ENCODE data around the gene HBS1L.

The HBS1L gene

GRCh38 chr6:134948691-134949090 is 105.9 kb downstream of the HBS1L start:
- Histone ChIP-seq H3K4me3 (ENCODE audit: low read depth, low read length) (no peak overlapping the region), H3K27ac (ENCODE audit: extremely low read depth, low read depth, low read length) (no peak overlapping the region), H3K4me1 (ENCODE audit: control insufficient read depth, insufficient read depth, low read length) (no peaks in the 10 kb centered on the region), H3K9me3 (ENCODE audit: control insufficient read depth, insufficient read depth, low read depth, low read length) (no peaks in the 10 kb centered on the region), H3K36me3 (ENCODE audit: control insufficient read depth in 2 of 2, insufficient read depth in 1 of 2, low read length in 2 of 2) (no peaks in the 10 kb centered on the region)
- TF ChIP-seq ZNF449 (tag by site-specific recombination; IDR thresholded peaks at IDR 0.05): no peak
- TF ChIP-seq ZNF544 (tag by site-specific recombination; IDR thresholded peaks at IDR 0.05): no peak
- TF ChIP-seq ZNF146 (tag by site-specific recombination; IDR thresholded peaks at IDR 0.05): no peak
- no peak for TF ChIP-seq ZNF175 (tag by site-specific recombination; IDR thresholded peaks at IDR 0.05)
- no peak for TF ChIP-seq ZBTB1 (tag by site-specific recombination; IDR thresholded peaks at IDR 0.05)
- no peak for TF ChIP-seq ZNF398 (tag by site-specific recombination; IDR thresholded peaks at IDR 0.05)
- no peak for TF ChIP-seq ZNF311 (tag by site-specific recombination; IDR thresholded peaks at IDR 0.05; ENCODE audit: borderline replicate concordance)
- TF ChIP-seq ZNF174 (tag by site-specific recombination; IDR thresholded peaks at IDR 0.05): no peak
- TF ChIP-seq ZNF791 (tag by site-specific recombination; IDR thresholded peaks at IDR 0.05): no peak
- no peak for TF ChIP-seq ZFHX2 (tag by site-specific recombination; conservative IDR thresholded peaks at IDR 0.05)
- no peak for TF ChIP-seq ZNF558 (tag by site-specific recombination; IDR thresholded peaks at IDR 0.05)
- no peak for TF ChIP-seq ZNF623 (tag by site-specific recombination; IDR thresholded peaks at IDR 0.05)
- no peak for TF ChIP-seq ZNF530 (tag by site-specific recombination; IDR thresholded peaks at IDR 0.05; ENCODE audit: low read depth)
- TF ChIP-seq HOXD13 (CRISPR knock-in tag; IDR thresholded peaks at IDR 0.05; ENCODE audit: borderline replicate concordance): no peak
- CTCF ChIA-PET: interaction anchor here (0.6 to 2.2 kb wide), 5 partner anchors 8 to 837 kb away, joined by 3 to 13 read pairs (median 4); no protein-coding TSS in a partner anchor
- POLR2A ChIA-PET: no interaction called here

GRCh38 chr6:134948142-134948541 is 106.5 kb downstream of the HBS1L start:
- H3K4me1 ChIP-seq (ENCODE audit: control insufficient read depth, insufficient read depth, low read length): no peaks in the 10 kb centered on the region
- TF ChIP-seq TRIM28 (IDR thresholded peaks at IDR 0.05; ENCODE audit: borderline replicate concordance, low read length) (no peak), ZNF416 (tag by site-specific recombination; IDR thresholded peaks at IDR 0.05) (no peak), ZNF16 (tag by site-specific recombination; IDR thresholded peaks at IDR 0.05; ENCODE audit: low read depth) (no peak), ZIC2 (tag by site-specific recombination; IDR thresholded peaks at IDR 0.05) (no peak), ZNF335 (tag by site-specific recombination; conservative IDR thresholded peaks at IDR 0.05) (no peak), ZNF558 (tag by site-specific recombination; IDR thresholded peaks at IDR 0.05) (no peak), ZXDB (tag by site-specific recombination; IDR thresholded peaks at IDR 0.05) (no peak), ZNF776 (tag by site-specific recombination; IDR thresholded peaks at IDR 0.05; ENCODE audit: borderline replicate concordance) (no peak), ZBTB11 (tag by site-specific recombination; conservative IDR thresholded peaks at IDR 0.05; ENCODE audit: low read depth) (no peak), ZNF629 (tag by site-specific recombination; IDR thresholded peaks at IDR 0.05) (no peak), ZNF138 (tag by site-specific recombination; IDR thresholded peaks at IDR 0.05; ENCODE audit: borderline replicate concordance) (no peak), ZNF48 (tag by site-specific recombination; IDR thresholded peaks at IDR 0.05) (no peak)
- H3K4me3 ChIP-seq (ENCODE audit: low read depth, low read length): no peak overlapping the region
- ChIA-PET POLR2A (no interaction called here), CTCF (interaction anchor here (0.9 to 1.2 kb wide), 2 partner anchors 66 to 792 kb away, joined by 3 to 4 read pairs; no protein-coding TSS in a partner anchor)
- no peaks in the 10 kb centered on the region for H3K36me3 ChIP-seq (ENCODE audit: control insufficient read depth in 2 of 2, insufficient read depth in 1 of 2, low read length in 2 of 2)
- no peak overlapping the region for H3K27ac ChIP-seq (ENCODE audit: extremely low read depth, low read depth, low read length)
- no peaks in the 10 kb centered on the region for H3K9me3 ChIP-seq (ENCODE audit: control insufficient read depth, insufficient read depth, low read depth, low read length)
